Ascending aorta (tissue), 2 donors: ENCODE data around the gene G3BP1. TPM values are rescaled to one million over a fixed set of nuclear protein-coding genes. Genes with fewer than 3 reads are reported as not detected.
A peak's percentile ranks its signal among the peaks of the same experiment; 100 is the strongest.

Experiments used
- DNase-seq, 2 donors: peaks; one replicate each; pipeline ENCODE4 v3.0.0-alpha.2; 2019; ENCODE audit warnings: low spot score in 2 of 2
- H3K27ac ChIP-seq, 2 donors: fragments of 200-600 bp; sonication (generic); one replicate each; pipeline ENCODE4 v1.5.1; 2016 to 2017; ENCODE audit warnings: mild to moderate bottlenecking in 1 of 2
- H3K27me3 ChIP-seq: fragments of 200-600 bp; sonication (generic); one replicate; pipeline ENCODE4 v1.5.1; 2017
- H3K36me3 ChIP-seq, 2 donors: fragments of 200-600 bp; sonication (generic); one replicate each; pipeline ENCODE4 v1.5.1; 2016
- H3K4me1 ChIP-seq, 2 donors: fragments of 200-600 bp; sonication (generic); one replicate each; pipeline ENCODE4 v1.5.1; 2016 to 2017; ENCODE audit warnings: mild to moderate bottlenecking in 1 of 2
- H3K4me3 ChIP-seq, 2 donors: fragments of 200-600 bp; sonication (generic); one replicate each; pipeline ENCODE4 v1.5.1; 2016 to 2017; ENCODE audit warnings: mild to moderate bottlenecking in 1 of 2
- H3K9me3 ChIP-seq, 2 donors: fragments of 200-600 bp; sonication (generic); one replicate each; pipeline ENCODE4 v1.5.1; 2016
- CTCF ChIP-seq, 3 experiments: fragments of 200-600 bp in 2 of 3; fragments of 450-650 bp in 1 of 3; sonication (generic) in 2 of 3; IDR thresholded peaks; one replicate each; pipeline ENCODE4 v1.5.1; 2016 to 2019; ENCODE audit warnings: antibody characterized with exemption in 3 of 3, mild to moderate bottlenecking in 1 of 3, moderate library complexity in 1 of 3
- intact Hi-C: fragments of 100-400 bp; cut with DNase I; formaldehyde crosslinking; loops from one replicate; pipeline ENCODE4 v1.15.1; 2023
- total RNA-seq: library from RNA; depleted of rRNA; stranded (reverse); fragments of >200 nt; gene quantifications from one replicate; pipeline ENCODE4 v1.1.0, GENCODE V29; 2016

Gene G3BP1
- total RNA-seq, 1 donor from 2014 or later: 138 TPM

GRCh38 chr5:151743530-151743929 is 28.2 kb upstream of the G3BP1 start:
- H3K27me3 ChIP-seq: no peaks in the 10 kb centered on the region
- intact Hi-C loops: no loop called here
- H3K9me3 ChIP-seq: no peaks in the 10 kb centered on the region
- no peak overlapping the region for H3K27ac ChIP-seq
- peaks cover 5 to 19% of the 10 kb centered on the region in 2 donors for H3K36me3 ChIP-seq
- H3K4me3 ChIP-seq: no peak overlapping the region
- H3K4me1 ChIP-seq: peaks cover 4 to 38% of the 10 kb centered on the region in 2 donors
- no peak for TF ChIP-seq CTCF (IDR thresholded peaks at IDR 0.05)
- DNase-seq: no peak

- peak; percentile 57 to 93 for DNase-seq
- Histone ChIP-seq H3K9me3 (no peaks in the 10 kb centered on the region), H3K27ac (peak overlapping the region; percentile 67 to 83), H3K27me3 (no peaks in the 10 kb centered on the region), H3K4me1 (peaks cover 8 to 35% of the 10 kb centered on the region in 2 donors), H3K36me3 (peaks cover 5 to 24% of the 10 kb centered on the region in 2 donors), H3K4me3 (no peak overlapping the region)
- intact Hi-C loops: no loop called here
- no peak for TF ChIP-seq CTCF (IDR thresholded peaks at IDR 0.05)
These were observed 26.6 kb upstream of the G3BP1 start for GRCh38 chr5:151745071-151745705.

GRCh38 chr5:151750121-151750520 is 21.6 kb upstream of the G3BP1 start:
- TF ChIP-seq CTCF (IDR thresholded peaks at IDR 0.05): no peak
- intact Hi-C loops: no loop called here
- H3K27ac ChIP-seq: peak overlapping the region; percentile 42 to 69

GRCh38 chr5:151751091-151751490 is 20.7 kb upstream of the G3BP1 start:
- intact Hi-C loops: no loop called here
- H3K27ac ChIP-seq: no peak overlapping the region
- TF ChIP-seq CTCF (IDR thresholded peaks at IDR 0.05): no peak
- H3K36me3 ChIP-seq: peaks cover 0 to 9% of the 10 kb centered on the region in 2 donors
- no peak for DNase-seq
- H3K9me3 ChIP-seq: no peaks in the 10 kb centered on the region
- H3K27me3 ChIP-seq: no peaks in the 10 kb centered on the region
- no peak overlapping the region for H3K4me3 ChIP-seq
- peaks cover 4 to 5% of the 10 kb centered on the region in 2 donors for H3K4me1 ChIP-seq

More at GRCh38 chr5:151750121-151750520, 21.6 kb upstream of the G3BP1 start:
- DNase-seq: no peak
- H3K4me1 ChIP-seq: peaks cover 4 to 12% of the 10 kb centered on the region in 2 donors
- H3K36me3 ChIP-seq: peaks cover 0 to 16% of the 10 kb centered on the region in 2 donors
- no peaks in the 10 kb centered on the region for H3K27me3 ChIP-seq
- H3K4me3 ChIP-seq: peak overlapping the region in 1 of 2 donors; percentile 10
- no peaks in the 10 kb centered on the region for H3K9me3 ChIP-seq

- Histone ChIP-seq H3K36me3 (peaks cover 0 to 7% of the 10 kb centered on the region in 2 donors), H3K9me3 (no peaks in the 10 kb centered on the region), H3K27me3 (no peaks in the 10 kb centered on the region), H3K4me3 (no peak overlapping the region), H3K4me1 (peaks cover 4 to 8% of the 10 kb centered on the region in 2 donors), H3K27ac (no peak overlapping the region)
- intact Hi-C loops: no loop called here
- DNase-seq: no peak
- no peak for TF ChIP-seq CTCF (IDR thresholded peaks at IDR 0.05)
These were observed 20.2 kb upstream of the G3BP1 start for GRCh38 chr5:151751593-151751992.
